Measurements from ENCODE around the gene HOXC6.
A peak's percentile ranks its signal among the peaks of the same experiment; 100 is the strongest.

Gene HOXC6

DNA sequence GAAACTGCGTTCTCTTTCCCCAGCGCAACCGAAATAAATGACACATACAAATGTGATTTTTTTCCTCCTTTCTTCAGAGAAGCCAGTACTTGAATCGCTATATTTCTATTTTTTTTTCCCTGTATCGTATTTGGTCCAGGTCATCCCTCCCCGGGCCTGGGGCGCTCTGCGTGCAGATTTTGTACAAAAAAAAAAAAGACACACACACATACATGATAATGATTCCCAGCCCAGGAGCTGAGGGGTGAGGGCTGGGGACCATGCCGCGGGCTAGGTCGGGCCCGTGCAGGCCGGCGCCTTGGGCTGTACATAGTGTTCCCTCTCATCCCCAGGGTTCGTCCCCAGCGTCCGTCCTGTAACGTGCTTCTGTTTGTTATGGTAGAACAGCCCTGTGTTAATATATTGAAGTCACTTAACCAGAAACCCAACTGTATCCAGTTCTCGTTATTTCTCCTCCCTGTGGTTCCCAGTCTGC, 25.3 kb upstream of the HOXC6 start:
- DNase-seq, result no peak

DNA sequence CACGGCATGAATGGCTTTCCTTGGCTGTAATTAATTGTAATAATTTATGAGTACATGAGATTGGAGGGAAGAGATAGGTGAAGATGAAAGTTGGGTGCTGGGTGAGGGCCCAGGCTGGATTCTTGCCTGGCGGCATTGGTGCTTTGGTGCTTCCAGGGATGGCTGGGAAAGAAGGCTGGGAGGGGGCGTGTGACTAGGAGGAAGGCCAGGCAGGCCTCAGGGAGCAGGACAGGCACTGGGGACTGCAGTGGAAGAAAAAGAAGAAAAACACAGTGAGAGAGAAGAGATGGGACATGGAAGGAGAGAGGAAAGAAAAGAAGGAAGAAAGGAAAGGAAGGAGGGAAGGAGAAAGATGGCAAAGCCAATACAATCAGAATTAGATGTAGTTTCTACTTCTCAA, 24.6 kb upstream of the HOXC6 start:
- no peak for DNase-seq

GRCh38 chr12:54004063-54004840, 24.0 kb upstream of the HOXC6 start:
- DNase-seq, result no peak

GRCh38 chr12:54004841-54005530, 23.3 kb upstream of the HOXC6 start:
- no peak for DNase-seq

GRCh38 chr12:54005531-54005852, 22.7 kb upstream of the HOXC6 start:
- no peak for DNase-seq

- DNase-seq, result peak; percentile 81 to 82
Measured at GRCh38 chr12:54005853-54006558, 22.2 kb upstream of the HOXC6 start.

DNA sequence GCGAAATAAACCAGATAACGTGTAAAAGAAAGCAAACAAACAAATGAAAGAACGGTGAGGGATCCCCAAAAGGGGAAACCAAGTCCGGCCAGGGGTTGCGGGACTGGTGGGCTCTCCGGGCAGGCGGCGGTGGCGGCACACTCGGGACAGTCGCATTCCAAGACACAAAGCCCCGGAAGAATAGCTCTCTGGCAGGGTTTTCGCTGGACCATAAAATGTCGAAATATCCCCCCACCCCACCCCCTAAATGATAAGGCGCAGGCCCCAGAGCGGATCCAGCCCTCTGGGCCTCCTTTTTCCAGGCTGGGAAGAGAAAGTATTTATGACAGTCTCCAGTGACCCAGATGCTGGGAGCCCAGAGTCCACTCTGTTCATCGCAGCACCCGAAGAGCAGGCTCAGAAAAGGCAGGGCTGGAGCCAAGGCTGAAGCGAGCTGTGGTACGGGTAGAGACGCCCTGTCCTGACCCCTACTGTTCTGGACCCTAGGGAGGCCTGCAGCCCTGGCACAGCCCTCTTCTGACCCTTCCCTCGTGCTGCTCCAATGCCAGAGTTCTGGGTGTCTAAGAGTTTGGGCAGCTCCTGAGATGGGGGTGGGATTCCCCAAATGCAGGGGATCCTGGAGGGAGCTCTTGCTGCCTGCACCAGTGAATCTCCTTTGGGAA, 21.6 kb upstream of the HOXC6 start:
- DNase-seq, result no peak

GRCh38 chr12:54007538-54008259, 20.5 kb upstream of the HOXC6 start:
- no peak for DNase-seq

GRCh38 chr12:54008260-54008552, 20.0 kb upstream of the HOXC6 start:
- no peak for DNase-seq

DNA sequence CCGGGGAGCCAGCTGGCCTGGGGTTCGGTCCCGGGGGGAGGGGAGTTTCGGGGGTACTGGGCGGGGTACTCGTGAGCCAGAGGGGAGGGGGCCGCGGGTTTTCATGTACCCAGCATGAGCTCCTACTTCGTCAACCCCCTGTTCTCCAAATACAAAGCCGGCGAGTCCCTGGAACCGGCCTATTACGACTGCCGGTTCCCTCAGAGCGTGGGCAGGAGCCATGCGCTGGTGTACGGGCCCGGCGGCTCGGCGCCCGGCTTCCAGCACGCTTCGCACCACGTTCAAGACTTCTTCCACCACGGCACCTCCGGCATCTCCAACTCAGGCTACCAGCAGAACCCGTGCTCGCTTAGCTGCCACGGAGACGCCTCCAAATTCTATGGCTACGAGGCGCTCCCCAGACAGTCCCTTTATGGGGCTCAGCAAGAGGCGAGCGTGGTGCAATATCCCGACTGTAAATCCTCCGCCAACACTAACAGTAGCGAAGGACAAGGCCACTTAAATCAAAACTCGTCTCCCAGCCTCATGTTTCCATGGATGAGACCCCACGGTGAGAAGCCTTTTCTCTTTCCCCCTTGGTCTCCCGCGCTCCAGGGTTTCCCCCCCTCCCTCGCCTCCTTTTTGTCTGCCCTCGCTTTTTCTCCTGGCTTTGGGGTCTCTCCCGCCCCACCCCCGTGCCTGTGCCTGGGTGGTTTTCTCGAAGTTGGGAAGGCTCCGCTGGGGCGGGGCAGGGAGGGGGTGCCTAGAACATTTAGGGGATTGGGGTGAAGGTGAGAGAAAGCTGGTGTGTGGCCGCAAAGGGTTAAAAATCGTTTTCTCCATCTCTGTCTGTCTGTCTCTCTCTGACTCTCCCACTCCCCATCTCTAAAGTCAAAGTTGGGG, 18.8 kb upstream of the HOXC6 start:
- DNase-seq, result peak; percentile 9 to 40

GRCh38 chr12:54010053-54010971, 17.9 kb upstream of the HOXC6 start:
- no peak for DNase-seq

DNA sequence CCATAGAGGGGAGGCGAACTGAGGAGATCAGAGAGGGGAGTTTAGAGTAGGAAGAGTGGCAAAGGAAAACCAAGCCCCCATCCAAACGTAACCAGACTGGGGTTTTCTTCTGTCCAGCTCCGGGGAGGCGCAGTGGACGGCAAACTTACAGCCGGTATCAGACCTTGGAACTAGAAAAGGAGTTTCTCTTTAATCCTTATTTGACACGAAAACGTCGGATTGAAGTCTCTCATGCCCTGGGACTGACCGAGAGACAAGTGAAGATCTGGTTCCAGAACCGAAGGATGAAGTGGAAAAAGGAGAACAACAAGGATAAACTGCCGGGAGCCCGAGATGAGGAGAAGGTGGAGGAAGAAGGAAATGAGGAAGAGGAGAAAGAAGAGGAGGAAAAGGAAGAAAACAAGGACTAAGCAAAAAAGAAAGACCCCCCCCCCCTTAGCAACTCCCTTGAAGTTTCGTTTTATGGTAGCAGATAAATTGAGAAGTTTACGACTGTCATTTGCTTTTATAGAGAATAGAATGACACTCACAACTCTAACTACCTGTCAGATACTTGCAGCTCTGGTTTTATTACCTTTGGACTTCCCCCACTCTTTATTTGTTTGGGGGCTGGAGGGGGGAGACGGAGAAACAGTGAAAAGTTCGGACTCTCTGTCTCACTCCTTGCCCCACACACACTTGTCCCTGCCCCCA, 17.1 kb upstream of the HOXC6 start:
- no peak for DNase-seq

- DNase-seq, result no peak
Measured at GRCh38 chr12:54011665-54012532, 16.3 kb upstream of the HOXC6 start.

- DNase-seq, result no peak
Measured at GRCh38 chr12:54012631-54013409, 15.4 kb upstream of the HOXC6 start.

DNA sequence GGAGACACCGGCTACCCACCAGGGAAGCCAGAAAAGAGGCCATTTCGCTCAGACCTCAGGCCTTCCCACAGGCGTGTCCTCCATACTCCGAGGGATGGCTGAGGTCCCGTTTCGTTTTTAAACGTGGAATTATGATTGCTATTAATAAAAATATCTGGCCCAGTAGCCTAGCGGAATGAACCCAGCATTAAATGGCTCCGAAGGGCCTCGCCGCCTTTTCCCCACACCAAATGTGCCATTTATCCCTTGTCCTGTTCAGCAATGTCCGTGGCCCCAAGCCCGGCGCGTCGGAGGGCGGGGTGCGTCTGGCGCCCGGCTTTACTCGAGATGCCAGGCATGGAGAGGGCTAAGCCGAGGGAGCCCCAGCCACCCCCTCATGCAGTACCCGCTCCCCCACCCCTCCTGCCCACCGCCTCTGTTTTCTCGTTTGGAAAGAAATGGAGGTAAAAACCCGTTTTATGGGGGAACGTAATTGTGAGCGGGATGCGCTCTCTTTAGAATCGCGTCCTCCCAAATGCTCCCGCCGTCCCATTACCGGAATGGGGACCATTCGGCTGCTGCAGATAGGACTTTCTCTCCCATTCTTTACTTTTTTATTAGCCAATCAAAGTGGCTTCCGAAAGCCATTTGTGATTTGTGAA, 13.7 kb upstream of the HOXC6 start:
- no peak for DNase-seq

GRCh38 chr12:54015018-54015931, 13.0 kb upstream of the HOXC6 start:
- no peak for DNase-seq
